NCI-H1694 treated with DMSO at 0.1 percent for 48 hours (cell line): ENCODE results near the gene TRAF5.
"Not testable (repeated sequence)": the region's sequence is repeated elsewhere in the genome, so short reads cannot be mapped to it uniquely, and the experiment has no call there.

Source experiments
- DNase-seq: peaks from one replicate; lab custom pipeline; 2025; lab: John Stamatoyannopoulos, UW

The TRAF5 gene, protein sequence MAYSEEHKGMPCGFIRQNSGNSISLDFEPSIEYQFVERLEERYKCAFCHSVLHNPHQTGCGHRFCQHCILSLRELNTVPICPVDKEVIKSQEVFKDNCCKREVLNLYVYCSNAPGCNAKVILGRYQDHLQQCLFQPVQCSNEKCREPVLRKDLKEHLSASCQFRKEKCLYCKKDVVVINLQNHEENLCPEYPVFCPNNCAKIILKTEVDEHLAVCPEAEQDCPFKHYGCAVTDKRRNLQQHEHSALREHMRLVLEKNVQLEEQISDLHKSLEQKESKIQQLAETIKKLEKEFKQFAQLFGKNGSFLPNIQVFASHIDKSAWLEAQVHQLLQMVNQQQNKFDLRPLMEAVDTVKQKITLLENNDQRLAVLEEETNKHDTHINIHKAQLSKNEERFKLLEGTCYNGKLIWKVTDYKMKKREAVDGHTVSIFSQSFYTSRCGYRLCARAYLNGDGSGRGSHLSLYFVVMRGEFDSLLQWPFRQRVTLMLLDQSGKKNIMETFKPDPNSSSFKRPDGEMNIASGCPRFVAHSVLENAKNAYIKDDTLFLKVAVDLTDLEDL

DNA sequence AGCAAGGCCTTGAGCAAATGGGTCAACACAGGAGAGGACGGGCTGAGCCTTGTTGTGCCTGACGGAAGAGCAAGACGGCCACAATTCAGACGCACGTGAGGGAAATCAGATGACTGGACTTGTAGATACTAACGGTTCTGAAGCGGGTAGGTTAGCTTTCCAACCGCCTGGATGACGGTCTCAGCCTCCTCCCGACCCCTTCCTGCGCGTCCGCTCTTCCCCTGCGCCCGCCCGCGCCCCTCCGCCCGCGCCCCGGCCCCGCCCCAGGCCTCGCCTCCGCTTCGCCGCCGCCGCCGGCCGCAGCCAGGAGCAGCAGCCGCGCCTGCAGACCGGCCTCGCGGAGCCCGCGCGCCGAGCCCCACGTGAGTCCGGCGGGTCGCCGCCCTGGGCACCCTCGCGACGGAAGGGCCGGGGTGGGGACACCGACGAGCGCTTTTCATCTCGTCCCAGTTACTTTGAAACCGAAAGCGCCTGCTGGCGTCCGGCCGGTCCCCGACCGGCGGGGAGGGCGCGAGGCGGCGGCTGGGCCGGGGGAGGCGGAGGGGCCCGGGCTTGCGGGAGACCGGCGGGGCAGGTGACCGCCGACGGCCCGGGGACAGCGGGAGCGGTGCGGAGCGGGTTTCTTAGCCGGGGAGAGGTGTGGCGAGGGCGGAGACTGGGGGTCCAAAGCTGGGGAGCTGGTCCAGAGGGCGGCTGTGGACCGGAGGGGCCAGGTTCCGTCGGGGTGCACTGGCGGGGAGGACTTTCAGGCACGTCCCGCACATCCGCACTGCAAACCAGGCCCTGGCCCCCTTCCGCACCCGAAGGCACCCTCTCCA, at the start of gene TRAF5:
TRAF5 (plus strand) TSS at position 306 of the 818 bp plus-strand sequence. CDS start 26,407 bp downstream, outside the sequence.
- DNase-seq, result peak; percentile 28

DNA sequence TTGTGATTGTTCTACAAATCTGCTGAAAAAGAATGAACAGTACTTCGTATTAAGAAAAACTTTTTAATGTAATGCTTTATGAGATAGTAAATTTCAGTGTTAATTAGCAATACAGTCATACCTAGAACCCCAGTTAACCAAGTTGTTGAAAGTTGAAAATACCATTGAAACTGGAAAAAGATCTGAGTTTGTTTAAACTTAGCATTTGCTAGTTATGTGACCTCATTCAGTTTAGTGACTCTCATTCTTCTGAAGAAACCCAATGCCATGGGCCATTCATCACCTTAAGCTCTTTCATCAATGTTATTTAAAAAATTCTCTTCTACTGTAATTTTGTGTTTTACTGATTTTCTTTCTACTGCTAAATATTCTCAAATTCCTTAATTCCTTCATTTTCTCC, 47.3 kb upstream of the TRAF5 start:
- DNase-seq, result no peak

DNA sequence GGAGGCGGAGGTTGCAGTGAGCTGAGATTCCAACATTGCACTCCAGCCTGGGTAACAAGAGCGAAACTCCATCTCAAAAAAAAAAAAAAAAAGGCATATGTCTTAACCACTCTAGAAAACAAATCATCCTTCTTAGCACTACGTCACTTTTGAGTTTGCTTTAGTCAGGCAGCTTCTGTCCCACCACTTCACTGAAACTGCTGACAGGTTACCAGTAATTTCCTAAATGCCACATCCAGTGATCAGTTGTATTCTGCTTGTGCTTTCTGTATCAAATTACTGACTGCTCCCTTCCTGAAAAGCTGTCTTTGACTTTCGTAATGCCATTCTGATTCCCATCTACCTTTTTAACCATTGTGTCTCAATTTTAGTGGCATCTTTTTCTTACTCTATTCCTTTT, 45.7 kb upstream of the TRAF5 start:
- no peak for DNase-seq

DNA sequence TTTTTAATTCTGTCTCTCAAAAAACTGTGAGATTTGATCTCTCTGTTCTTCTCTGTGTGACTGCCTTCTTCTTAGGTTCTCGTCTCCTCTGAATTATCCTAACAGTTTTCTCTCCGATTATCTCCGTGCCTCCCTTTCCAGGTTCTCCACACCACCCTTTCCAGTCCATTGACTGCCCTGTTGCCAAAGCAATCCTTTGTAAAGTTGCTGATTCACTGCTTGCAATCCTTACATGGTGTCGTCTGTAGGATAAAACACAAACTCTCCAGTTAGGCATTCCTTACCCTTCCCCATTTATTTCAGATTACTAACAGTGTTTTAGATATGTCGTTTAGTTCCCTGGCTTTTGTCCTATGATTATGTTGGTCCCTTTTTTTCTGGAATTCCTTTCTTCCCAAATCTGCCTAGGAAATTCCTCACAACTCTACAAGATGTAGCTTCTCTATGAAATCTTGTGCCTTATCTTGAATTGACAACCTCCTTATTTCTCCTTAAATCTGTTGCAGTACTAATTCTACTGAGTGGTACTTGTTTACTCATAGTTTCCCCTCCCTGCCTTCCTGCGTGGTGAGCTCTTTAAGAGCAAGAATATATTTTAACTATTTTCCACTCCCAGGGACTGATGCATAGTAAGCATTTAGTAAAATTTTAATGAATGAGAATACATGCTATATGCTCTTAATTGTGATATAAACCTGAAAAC, 45.2 kb upstream of the TRAF5 start:
- no peak for DNase-seq

- DNase-seq, result no peak
Measured at GRCh38 chr1:211282023-211282373, 44.6 kb upstream of the TRAF5 start.

DNA sequence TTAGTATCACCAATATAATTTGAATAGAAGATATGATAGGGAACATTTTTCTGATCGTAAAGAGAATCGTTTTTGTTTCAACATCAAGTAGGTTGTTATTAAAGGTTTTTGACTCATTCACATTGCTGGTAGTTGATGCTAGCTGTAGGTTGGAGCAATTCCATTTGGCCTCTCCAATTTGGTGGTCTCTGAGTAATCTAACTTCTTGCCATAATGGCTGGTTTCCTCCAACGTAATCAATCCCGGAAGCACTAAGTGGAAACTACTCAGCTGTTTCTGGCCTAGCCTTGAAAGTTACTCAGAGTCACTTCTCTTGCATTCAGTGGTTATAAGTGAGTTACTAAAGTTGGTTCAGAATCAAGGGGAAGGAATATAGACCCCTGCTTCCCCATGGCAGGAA, 41.4 kb upstream of the TRAF5 start:
- DNase-seq, result no peak

DNA sequence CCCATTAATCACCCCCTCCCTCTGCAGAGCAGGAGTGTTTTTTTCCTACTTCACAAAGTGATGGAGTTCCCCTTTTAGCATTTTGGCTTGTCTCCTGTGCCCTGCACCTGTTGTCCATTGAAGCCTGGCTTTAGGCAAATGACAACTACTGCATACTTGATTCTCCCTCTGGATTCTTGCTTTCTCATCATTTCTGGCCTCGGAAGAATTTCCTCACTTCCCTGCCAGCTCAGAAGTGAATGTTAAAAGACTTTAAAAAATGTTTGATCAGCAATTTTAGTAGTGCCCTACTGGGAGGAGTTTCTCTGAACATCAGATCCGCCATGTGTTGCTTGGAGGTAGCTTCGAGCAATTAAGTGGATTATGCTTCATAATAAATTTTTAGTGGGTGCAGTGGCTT, 39.4 kb upstream of the TRAF5 start:
- no peak for DNase-seq

- DNase-seq, result no peak
Measured at GRCh38 chr1:211292411-211292810, 34.2 kb upstream of the TRAF5 start.

- no peak for DNase-seq
Measured at GRCh38 chr1:211296396-211296795, 30.2 kb upstream of the TRAF5 start.

DNA sequence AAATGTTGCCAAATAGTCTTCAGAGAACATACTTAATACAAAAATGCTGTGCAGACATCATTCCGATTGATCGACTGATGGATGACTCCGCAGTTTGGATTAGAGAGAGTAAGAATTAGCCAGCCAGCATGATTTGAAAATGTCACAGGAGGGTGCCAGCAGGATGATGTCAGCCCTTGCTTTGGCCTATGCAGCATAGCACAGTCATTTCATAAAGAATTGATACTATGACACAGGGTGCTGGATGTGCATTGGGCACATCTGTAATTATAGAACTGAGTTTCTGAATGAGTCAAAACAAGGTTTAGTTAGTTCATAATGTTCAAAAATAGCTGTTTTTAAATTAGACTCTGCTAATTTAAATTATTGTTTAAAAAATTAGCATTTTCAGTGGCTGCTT, 21.6 kb upstream of the TRAF5 start:
- DNase-seq, result no peak

DNA sequence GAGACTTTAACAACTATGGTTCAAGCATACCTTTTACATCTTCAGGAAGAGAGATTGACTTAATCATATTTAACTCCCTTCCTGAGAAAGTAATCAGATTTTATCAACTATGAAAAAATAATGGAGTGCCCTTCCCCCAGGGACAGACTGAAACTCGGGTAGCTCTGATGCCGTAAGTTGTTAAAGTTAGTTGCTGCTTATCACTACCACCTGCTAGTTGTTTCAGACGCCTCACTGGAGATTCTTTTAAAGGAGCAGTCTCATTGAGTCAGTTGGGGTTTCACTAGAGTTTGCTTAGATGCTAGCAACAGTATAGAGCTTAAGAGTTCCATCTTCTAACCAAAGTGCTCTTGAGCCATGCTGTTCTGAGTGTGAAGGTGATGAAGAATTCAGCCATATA, 17.0 kb upstream of the TRAF5 start:
- no peak for DNase-seq

DNA sequence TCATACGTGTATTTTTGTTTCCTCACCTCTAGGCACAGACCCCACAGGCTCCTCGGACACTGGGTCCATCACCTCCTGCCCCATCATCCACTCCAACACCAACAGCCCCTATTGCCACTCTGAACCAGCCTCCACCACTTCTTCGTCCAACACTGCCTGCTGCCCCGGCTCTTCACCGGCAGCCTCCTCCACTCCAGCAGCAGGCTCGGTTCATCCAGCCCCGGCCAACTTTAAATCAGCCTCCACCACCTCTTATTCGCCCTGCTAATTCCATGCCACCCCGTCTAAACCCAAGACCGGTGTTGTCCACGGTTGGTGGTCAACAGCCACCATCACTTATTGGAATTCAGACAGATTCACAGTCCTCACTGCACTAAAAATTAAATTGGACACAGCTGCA, 13.2 kb upstream of the TRAF5 start:
- DNase-seq, result no peak

DNA sequence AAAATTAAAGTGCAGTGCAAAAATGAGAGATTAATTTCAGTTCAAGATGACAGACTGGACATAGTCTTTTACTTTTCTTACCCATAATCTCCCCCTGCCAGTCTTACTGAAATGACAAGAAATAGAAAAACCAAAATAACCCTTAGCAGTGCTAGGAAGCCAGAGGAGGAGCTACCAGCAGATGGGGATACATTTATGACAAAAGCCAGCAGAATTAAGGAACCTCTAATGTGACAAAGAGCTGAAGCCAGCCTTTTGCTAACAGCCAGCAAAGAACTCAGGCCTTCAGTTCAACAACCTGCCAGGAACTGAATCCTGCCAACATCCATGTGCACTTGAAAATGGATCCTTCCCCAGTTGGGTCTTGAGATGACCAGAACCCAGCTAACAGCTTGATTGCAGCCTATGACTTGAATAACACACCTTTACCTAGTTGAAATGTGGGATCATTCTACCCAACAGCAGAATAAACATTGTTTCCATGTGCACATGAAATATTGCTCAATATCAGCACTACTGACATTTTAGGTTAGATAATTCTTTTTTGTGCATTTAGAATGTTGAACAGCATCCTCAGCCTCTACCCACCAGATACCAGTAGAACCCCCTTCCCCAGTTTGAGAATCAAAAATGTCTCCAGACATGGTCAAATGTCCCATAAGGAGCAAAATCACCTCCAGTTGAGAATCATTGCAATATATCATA, 7.9 kb upstream of the TRAF5 start:
- no peak for DNase-seq

DNA sequence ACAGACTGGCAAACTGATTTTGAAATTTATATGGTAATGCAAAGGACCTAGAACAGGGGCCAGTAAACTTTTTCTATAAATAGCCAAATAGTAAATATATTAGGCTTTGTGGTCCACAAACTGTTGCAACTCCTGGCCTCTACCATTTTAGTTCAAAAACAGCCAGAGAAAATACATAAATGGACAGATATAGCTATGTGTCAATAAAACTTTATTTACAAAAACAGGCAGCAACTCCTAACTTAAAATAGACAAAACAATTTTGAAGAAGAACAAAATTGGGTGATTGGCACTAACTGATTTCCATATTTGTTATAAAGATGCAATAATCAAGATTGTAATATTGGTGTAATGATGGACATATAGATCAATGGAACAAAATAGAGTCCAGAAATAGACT, 6.7 kb upstream of the TRAF5 start:
- no peak for DNase-seq

DNA sequence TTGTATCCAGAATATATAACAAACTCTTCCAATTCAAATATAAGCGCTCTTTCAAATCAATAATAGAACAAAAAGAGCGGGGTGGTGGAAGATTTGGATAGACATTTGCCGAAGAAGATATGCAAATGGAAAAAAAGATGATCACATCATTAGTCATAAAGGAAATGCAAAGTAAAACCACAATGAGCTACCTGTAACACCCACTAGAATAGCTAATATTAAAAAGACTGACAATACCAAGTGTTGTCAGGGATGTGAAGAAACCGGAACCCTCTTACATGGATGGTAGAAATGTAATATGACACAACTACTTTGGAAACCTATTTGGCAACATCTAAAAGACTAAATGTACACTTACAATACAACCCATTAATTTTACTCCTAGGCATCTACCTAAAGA, 5.7 kb upstream of the TRAF5 start:
- no peak for DNase-seq

- not testable (repeated sequence) for DNase-seq
Measured at GRCh38 chr1:211321646-211322045, 5.0 kb upstream of the TRAF5 start.

DNA sequence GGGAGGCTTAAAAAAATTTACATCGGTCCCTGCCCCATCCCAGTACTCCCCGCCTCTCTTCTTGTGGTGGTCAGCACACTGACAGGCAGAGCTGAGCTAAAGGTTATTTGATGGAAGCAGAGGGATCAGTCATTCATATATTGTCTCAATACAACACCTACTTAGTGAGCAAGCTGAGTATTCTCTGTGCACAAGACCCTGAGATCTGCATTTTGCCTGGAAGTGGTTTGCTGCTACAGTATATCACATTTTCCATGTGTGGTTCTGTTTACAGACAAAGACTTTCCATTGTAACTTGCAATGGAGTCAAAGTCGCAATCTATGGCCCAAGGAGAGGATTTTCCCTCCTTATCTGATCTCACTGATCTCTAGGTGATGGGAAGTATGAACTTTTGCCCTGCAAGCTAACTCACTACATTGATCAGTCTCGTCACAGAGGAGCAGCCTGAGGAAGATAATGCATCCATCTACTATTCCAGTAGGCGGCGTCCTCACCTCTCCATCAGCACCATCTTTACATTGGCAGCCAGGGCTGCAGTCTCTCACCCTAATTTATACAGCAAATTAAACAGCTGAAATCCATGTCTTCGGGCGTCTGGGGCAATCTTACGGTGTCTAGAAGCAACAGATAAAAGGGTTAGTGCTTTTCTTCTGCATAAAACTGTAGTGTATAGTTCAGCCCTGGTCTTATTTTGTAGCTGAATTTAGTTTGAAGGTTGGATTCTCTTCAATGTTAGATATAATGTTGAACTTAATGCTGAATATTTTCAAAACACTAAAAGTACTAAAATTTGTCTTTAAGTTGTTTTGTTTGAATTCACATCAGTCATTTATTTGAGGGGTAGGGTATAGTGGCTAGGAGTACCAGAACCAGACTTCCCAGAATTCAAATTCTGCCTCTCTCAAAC, 3.2 kb upstream of the TRAF5 start:
- peak; percentile 67 for DNase-seq

GRCh38 chr1:211324992-211325775, 1.4 kb upstream of the TRAF5 start:
- DNase-seq, result no peak

DNA sequence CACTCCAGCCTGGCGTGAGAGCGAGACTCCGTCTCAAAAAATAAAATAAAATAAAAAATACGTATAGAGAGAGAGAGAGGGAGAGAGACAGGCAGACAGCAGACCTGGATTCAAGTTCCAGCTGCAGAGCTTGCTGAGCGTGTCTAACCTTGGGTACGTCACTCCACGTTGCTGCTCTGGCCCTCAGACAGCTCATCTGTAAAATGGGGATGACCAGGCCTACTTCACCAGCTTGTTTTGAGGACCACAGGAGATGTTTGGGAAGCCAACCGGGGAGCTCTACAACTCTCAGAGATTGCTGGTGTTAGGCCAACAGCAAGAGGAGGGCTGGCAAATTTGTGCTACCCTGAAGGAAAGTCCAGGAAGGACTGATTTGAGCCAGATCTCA, 499 bp upstream of the TRAF5 start:
- no peak for DNase-seq

DNA sequence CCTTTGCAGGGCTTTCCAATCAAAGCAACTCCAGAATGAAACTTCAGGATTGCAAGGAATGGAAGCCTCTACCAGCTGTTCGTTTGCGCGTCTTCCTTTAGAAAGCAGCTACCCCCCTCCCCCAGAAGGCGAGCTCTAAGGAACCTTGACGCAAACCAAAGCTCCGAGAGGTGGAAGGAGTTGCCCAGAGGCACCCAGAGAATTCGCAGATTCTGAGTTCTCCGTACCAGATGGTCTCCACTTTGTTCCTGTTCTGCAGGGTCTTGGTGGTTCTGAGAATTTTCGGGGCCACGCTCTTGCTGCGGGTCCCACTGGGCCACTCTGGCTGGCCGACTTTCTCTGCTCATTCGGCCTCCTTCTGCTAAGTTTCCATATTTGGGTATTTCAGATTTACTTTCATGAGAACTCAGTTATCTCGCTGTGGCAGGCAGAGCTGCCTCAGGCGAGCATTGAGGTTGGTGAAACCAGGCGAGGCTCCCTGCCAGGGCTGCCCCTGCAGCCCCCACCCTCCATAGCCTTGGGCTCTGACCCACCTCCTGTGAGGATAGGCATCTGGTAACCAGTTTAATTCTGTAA, 801 bp downstream of the TRAF5 start:
- no peak for DNase-seq
